Measurements from ENCODE around the gene DVL3.
"Not testable (repeated sequence)": the region's sequence is repeated elsewhere in the genome, so short reads cannot be mapped to it uniquely, and the experiment has no call there.

Gene DVL3

DNA sequence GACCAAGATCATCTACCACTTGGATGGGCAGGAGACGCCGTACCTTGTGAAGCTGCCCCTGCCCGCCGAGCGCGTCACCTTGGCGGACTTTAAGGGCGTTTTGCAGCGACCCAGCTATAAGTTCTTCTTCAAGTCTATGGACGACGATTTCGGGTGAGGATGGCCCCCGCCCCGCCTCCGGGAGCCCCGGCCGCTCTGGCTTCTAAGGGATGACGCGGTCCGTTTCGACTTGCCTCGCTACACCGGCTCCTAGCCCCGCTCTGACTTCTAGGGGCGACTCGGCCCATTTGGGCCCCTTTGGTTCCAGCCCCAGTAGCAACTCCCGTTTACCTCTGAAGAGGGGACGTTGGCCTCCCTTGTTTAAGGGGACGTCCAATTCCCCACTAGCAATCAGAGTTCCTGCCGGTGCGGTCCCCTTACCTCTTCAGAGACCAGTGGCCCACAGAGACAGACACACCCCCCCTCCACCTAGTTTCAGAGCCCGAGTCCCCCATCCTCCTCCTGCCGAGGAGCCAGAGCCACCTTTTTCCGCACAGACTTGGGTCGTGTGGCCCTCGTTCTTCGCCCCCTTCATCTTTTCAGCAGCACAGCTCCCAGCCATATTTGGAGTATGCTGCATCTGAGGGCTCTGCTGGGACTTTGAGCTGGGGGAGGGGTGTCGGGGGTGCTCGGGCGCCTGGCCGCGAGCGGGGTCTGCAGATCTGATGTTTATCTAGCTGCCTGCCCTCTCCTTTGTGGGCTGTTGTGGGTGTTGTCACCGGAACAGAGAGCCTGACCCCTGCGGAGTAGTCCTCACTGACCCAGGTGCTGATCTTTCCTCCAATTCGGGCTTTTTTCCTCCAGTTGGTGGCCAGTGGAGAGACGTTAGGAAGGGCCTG, 706 bp downstream of the DVL3 start:
- peak; percentile 23 for DNase-seq (ENCODE audit: low spot score)

DNA sequence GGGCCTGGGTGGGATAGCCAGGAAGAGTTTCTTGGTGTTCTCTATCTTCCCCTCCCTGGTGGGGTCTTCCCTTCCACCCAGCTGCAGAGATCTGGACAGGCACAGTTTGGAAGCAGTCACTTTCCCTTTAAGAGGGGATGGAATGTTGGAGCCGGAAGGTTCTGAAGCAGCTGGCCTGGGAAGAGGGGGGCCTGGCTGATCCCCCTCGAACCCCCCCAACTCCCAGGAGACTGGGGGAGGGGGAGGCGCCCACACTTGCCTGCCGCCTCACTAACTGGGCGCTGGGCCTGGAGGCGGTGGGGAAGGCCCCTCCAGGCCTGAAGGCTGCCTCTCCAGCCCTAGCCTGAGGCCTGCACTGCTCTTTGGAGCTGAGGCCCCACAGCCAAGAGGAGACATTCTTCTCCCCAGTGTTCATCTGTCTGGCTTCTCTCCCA, 1.4 kb downstream of the DVL3 start:
- DNase-seq (ENCODE audit: low spot score) = no peak

DNA sequence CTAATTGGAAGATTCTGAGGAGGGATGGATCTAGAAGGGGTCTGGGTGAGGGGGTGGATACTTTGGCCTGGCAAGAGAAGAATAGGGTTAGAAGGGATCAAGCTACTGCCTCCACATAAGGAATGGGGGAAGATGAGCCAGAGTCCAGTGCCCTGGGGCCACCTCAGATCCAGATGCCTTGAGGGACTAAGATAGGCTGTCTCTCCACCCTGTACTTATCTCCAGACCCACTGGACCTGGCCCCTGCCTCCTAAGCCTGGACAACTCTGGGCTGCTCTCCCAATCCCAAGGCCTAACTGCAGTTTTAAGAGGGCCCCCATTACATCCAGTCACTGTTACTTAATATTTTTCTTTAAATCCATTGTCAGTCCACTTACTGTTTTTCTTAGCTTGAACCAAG, 2.0 kb downstream of the DVL3 start:
- DNase-seq (ENCODE audit: low spot score) = no peak

DNA sequence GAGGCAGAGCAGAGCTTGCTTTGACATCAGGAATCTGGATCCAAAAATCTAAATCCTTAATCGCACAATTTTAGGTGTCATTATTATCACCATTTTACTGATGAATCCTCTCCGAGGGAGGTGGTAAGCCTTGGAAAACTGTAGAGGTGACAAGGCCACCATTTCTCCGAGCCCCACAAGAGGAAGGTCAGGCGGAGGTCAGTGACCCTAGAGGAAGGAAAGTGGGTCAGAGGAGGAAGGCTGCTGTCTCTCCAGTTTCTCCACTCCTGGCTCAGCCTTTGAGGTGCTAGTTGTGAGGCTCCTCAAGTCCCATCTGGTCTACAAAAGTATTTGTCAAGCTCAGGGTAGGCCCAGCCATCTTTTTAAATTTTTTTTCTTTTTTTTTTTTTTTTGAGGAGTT, 3.2 kb downstream of the DVL3 start:
- DNase-seq (ENCODE audit: low spot score) = no peak

DNA sequence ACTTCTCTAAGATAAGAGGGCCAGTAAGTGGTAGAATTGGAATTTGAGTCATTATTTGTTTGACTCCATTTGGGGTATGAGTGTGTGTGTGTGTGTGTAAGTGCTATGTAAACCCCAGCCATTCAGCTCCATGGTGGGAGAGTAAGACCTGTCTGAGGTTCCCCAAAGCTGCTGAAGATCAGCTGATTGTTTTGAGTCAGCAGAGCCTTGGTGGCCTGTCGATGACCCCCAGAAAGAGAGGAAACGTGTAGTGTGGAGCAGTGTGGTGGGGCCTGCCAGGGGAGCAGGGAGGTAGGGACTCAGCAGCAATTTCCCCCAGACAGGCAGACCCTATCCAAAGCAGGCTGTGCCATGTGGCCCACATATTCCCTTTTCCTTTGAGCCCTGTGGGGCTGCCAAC, 5.3 kb downstream of the DVL3 start:
- DNase-seq (ENCODE audit: low spot score) = no peak

DNA sequence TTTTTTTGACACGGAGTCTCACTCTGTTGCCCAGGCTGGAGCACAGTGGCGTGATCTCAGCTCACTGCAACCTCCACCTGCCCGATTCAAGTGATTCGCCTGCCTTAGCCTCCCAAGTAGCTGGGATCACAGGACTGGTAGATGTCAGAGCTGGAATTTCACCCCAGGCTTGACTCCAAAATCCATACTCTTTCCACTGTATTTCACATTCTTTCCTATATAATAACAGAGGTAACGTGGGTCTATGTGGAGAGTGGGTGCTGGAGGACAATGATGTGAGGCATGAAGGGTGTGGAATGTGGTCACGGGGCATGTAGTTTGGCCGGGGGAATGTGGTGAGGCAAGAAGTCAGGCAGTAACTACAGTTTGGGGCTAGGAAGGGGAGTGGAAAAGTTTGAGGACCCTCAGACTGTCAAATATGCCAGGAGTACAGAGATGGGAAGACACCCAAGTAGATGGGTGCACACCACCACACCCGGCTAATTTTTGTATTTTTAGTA, 7.4 kb downstream of the DVL3 start:
- not testable (repeated sequence) for DNase-seq (ENCODE audit: low spot score)

DNA sequence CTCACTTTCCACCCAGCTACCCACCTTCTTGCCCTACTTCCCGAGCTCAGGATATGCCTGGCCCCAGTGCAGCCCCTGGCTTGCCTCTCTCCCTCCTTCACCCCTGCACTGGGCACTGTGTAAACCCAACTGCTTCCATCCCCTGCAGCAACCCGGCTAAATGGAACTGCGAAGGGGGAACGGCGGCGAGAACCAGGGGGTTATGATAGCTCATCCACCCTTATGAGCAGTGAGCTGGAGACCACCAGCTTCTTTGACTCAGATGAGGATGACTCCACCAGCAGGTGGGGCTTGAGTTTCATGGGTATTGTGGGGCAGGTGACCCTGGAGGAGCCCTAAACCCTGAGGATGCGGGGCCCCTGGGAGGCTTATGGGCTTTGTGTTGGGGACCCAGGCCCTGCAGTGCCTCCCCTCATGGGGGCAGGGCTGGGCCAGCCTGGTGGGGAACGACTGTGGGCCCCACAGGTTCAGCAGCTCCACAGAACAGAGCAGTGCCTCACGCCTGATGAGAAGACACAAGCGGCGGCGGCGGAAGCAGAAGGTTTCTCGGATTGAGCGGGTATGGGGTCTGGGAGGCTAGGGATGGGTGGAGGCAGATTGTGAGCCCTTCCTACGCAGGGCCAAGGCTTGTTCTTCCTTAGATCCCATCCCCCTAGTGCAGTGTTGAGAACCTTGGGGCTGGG, 9.6 kb downstream of the DVL3 start:
- no peak for DNase-seq (ENCODE audit: low spot score)

DNA sequence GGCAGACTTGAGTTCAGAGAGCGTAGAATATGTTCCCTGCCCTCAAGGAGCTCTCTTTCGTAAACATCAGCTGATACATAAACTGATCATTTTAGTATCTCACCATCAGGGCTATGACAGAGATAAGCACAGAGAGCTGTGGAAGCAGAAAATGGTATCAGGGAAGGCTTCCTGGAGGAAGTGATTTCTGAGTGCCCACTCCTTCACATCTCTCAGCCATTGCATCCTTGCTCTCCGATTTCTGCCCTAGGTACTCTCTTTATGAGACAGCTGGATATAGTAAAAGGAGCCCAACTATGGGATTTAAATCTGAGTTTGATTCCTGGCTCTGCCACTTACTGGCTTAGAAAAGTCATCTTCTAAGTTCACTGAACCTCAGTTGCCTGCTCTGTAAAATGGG, 10.4 kb downstream of the DVL3 start:
- DNase-seq (ENCODE audit: low spot score) = no peak

DNA sequence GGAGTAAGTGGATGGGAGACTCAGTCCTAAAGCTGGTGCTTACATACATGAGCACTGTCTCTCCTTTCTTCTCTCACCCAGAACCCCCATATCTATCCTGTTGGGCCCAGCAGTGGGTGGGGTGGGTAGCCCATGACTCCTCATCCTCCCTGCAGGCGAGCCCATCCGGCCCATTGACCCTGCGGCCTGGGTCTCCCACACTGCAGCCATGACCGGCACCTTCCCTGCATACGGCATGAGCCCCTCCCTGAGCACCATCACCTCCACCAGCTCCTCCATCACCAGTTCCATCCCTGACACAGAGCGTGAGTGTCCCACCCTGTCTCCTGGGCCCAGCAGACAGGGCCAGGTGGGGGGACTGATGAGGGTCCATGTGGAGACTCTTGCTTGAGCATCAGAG, 11.5 kb downstream of the DVL3 start:
- DNase-seq (ENCODE audit: low spot score) = no peak

DNA sequence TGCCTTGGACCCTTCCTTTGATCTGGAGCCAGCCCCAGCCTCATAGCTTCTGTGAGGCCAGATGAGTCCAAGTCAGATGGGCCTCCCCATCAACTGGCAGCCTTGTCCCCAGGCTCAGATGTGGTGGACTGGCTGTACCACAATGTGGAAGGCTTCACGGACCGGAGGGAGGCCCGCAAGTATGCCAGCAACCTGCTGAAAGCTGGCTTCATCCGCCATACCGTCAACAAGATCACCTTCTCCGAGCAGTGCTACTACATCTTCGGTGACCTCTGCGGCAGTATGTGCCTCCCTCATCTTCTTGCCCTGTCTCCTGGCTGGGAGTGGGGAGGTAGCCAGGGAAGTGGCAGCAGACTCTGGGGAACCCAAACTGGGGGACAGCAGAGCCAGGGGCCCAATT, 12.6 kb downstream of the DVL3 start:
- no peak for DNase-seq (ENCODE audit: low spot score)

DNA sequence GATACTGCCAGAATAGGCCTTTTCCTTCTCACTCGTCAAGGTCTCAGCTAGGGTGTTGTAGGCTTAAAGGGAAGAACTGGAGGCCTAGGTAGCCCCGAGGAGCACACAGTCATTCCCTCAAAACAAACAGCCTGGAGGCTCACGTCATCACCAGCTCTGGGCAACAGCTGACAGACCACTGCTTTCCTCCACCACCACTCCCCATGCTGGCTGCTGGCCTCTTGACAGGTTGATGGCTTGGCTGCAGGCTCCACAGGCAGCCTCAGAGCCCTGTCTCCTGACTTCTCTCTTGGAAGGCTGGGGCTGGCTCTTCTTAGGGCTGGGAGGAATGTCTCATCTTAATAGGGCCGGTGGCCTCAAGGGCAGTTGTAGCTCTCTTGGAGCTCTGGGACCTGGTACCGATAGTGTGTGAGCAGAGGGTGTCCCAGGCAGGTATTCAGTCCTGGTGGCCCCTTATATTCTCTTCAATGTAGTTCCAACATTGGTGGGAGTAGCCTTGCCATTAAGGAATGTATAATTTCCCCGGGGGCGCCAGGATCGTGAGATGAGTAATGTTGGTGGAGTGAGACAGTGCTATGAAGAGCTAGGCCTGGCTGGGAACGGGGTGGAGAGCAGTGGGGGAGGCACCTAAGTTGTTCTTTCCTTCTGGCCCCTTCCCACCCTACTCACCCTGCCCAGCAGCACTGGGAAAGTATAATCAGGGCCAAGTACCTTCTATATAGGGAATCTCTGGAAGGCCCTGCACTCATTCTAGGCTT, 13.4 kb downstream of the DVL3 start:
- DNase-seq (ENCODE audit: low spot score) = no peak

DNA sequence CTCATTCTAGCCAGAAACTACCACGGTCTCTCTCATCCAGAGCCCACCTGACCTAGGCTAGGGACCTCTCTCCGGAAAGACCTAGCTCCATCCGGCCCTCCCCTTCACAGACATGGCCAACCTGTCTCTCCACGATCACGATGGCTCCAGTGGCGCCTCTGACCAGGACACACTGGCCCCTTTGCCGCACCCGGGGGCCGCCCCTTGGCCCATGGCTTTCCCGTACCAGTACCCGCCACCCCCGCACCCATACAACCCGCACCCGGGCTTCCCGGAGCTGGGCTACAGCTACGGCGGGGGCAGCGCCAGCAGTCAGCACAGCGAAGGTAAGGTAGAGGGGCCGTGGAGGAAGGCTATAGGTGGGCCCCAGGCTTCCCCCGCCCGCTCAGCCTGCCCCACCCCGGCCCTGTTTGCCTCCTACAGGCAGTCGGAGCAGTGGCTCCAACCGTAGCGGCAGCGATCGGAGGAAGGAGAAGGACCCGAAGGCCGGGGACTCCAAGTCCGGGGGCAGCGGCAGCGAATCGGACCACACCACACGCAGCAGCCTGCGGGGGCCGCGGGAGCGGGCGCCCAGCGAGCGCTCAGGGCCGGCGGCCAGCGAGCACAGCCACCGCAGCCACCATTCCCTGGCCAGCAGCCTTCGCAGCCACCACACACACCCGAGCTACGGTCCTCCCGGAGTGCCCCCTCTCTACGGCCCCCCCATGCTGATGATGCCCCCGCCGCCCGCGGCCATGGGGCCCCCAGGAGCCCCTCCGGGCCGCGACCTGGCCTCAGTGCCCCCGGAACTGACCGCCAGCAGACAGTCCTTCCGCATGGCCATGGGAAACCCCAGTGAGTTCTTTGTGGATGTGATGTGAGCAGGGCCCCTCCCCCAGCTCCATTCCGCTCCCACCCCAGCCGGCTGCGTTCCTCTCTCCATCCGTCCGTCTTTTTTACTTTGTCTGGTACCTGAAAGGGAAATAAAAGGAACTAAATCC, 15.0 kb downstream of the DVL3 start:
- DNase-seq (ENCODE audit: low spot score) = no peak

DNA sequence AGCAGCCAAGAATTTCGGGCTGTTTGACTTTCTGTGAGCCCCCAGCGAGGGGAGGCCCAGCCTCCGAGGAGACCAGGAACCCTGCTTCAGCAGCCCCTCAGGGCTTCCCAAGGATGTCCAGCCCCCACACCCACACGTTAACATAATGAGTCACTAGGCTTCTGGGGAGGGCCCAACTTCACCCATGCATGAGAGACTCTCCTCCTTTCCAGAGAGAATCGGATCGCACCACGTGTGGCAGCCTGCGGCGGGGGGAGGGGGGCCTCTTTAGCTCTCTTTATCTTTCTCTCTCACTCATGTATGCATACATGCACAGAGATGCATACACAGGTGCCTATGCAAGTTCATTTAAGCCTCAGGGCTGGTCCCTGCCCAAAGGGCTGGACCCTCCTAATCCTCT, 16.4 kb downstream of the DVL3 start:
- no peak for DNase-seq (ENCODE audit: low spot score)

DNA sequence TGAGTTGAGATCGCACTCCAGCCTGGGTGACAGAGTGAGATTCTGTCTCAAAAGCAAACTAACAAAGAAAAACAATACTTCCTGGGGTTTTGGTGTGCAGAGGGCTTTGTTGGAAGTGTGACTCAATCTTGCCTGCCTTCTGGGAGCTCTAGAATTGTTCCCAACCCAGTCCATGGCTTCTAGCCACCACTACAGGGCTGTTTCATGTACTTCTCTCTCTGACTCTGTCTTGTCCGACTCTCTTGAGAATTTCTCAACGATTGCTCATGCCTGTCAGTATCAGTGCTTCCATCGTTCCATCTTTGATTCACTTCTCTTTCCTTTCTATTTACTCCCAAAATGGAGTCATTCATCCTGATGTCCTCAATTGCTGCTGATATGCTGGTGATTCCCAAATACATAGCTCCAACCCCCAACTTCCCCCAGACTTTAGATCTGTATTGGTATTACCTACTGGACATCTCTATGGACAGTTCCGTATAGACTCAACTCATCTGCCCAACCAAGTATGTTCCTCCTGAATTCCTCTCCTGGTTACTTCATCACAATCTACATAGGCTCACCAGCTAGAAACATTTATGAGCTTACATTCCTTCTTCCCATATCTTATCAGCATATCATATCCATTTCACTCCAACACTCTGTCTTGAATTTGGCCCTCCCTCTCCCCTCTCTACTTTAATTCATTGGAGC, 17.6 kb downstream of the DVL3 start:
- DNase-seq (ENCODE audit: low spot score) = no peak

DNA sequence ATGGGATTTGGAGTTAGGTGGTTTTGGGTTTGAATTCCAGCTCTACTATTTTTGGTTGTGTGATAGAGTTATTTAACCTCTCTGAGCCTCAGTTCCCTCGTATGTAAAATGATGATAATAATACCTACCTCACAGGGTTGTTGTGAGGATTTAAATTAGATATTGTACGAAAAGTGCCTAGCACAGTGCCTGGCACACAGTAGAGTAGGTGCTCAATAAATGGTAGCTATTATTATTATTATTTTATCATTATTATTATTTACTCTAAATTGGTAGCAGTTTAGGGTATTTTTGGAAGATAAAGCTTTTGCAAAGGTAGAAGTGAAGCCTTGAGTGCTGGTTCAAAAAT, 18.2 kb downstream of the DVL3 start:
- no peak for DNase-seq (ENCODE audit: low spot score)

DNA sequence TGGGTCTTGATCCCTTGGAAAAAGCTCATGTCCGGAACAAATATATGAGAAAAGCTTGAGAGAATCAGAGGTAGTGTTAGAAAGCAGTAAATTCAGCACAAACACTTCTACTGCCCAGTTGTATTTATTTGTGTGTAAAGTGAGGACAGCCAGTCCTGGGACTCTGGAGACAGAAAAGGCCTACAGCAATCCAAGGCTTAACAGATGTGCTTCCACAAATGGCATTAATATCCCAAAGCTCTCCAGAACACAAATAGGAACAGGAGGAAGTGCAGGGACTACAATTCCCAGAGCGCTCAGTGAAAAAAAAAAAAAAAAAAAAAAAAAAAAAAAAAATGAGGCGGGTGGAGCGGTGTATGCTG, 19.1 kb downstream of the DVL3 start:
- DNase-seq (ENCODE audit: low spot score) = no peak

DNA sequence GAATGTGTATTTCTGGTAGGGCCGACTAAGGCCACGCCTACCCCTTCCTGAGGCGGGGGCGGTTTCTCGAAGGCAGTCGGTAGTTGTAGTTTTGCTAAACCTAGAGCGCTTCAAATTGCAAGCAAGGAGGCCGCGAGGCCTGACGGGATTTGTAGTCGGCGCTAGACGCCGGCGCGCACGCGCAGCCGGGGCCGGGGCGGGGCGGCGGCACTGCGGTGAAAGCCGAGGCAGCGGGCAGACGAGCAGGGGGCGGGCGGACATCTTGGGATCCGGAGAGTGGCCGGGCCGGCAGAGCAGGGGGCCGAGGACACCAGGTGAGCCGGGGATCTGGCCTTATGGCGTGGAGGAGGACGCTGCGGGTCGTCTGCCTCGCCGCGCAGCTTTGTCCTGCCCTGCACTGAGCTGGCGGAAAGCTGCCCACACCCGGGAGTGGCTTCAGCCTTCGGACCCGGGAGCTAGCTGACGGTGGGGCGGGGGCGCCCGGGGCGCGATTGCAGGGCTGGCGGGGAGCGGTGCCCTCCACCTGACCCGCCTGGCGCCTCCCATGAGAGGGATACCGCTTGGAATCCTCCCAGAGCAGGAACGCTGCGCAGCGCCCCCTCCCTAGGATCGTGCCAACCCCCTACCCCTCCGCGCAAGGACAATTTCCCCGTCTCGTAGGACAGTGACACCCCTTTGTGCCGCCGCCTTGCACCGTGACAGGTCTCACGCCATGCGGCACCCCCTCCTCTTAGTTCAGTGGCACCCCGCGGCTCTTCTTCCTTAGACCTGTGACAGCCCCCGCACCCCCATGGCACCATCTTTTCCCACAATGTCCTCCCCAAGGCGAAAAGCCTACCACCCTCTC, 19.7 kb downstream of the DVL3 start, which contains the start of gene AP2M1:
TSS of gene AP2M1 (plus strand) at position 210 of the 847 bp plus-strand sequence. CDS start 2,139 bp downstream, outside the sequence.
- DNase-seq (ENCODE audit: low spot score) = peak; percentile 99

DNA sequence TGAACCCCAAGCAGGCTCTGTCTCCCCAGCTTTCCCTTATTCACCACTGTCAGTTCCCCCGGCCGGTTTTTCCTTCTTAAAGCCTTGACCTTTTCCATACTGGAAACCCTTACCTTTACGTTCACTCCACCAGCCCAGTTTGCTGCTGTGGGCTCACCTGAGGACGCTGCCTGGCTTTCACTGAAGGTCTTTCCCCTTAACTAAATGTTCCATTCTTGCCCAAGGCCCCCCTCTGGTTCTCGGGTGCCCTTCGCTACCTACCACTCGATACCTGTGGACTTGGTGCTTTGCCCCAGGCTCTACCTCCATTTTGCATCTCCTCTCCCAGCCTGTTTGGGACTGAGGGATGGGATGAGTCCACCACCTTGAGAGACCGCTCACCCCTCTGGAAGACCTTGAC, 20.3 kb downstream of the DVL3 start:
- no peak for DNase-seq (ENCODE audit: low spot score)

DNA sequence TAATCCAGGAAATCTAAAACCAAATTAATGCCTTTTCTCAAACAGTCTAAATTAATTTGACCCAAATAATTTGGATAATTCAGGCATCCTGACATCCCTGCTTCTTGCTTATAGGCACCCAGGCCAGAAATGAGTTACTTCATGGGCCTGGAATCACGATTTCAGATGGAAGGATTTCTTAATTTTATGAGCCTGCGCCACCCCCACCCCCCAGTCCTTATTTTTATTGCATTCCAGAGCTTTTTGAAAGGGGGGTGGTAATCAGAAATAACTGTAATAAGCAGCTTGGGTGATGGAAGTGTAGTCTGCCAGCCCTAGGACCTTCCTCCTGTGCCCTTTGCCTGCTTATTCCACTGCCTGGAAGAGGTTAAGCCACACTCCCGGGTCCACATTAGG, 20.8 kb downstream of the DVL3 start:
- DNase-seq (ENCODE audit: low spot score) = no peak
